Measurements from ENCODE around the gene OSBP. TPM values are rescaled to one million over a fixed set of nuclear protein-coding genes. Genes with fewer than 3 reads are reported as not detected.
A peak's percentile ranks its signal among the peaks of the same experiment; 100 is the strongest.

Gene OSBP
- total RNA-seq, 2 donors from 2014 or later = 41.2 to 44.3 TPM

GRCh38 chr11:59598961-59599360 lies 16.6 kb downstream of the OSBP start:
- Mint-ChIP-seq H3K27me3 (ENCODE audit: insufficient read depth) (no peaks in the 10 kb centered on the region), H3K4me3 (no peak overlapping the region), H3K36me3 (ENCODE audit: low read depth) (peaks cover 78% of the 10 kb centered on the region), H3K9me3 (no peaks in the 10 kb centered on the region), H3K4me1 (no peaks in the 10 kb centered on the region), H3K27ac (no peak overlapping the region)
- H3K4me1 ChIP-seq (ENCODE audit: control insufficient read depth, insufficient read depth, low read length) = no peaks in the 10 kb centered on the region
- no peak overlapping the region for H3K9ac ChIP-seq (ENCODE audit: extremely low read depth, low read length, poor library complexity, severe bottlenecking)
- peaks cover 88% of the 10 kb centered on the region for H3K36me3 ChIP-seq (ENCODE audit: control insufficient read depth, insufficient read depth, low read length)
- H3K4me3 ChIP-seq (ENCODE audit: low read length) = no peak overlapping the region
- no peak overlapping the region for H3K27ac ChIP-seq (ENCODE audit: low read depth, low read length)
- WGBS, 2 experiments (ENCODE audit: insufficient coverage in 1 of 2, insufficient read length in 1 of 2) = 100% methylated on average over 1 of the region's 1 CpG; no CpG with 5 or more reads in 1 of the 2 experiments
- TF ChIP-seq, protein P1, sequence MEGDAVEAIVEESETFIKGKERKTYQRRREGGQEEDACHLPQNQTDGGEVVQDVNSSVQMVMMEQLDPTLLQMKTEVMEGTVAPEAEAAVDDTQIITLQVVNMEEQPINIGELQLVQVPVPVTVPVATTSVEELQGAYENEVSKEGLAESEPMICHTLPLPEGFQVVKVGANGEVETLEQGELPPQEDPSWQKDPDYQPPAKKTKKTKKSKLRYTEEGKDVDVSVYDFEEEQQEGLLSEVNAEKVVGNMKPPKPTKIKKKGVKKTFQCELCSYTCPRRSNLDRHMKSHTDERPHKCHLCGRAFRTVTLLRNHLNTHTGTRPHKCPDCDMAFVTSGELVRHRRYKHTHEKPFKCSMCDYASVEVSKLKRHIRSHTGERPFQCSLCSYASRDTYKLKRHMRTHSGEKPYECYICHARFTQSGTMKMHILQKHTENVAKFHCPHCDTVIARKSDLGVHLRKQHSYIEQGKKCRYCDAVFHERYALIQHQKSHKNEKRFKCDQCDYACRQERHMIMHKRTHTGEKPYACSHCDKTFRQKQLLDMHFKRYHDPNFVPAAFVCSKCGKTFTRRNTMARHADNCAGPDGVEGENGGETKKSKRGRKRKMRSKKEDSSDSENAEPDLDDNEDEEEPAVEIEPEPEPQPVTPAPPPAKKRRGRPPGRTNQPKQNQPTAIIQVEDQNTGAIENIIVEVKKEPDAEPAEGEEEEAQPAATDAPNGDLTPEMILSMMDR (conservative IDR thresholded peaks at IDR 0.05) = no peak
- no peak for DNase-seq
- no peaks in the 10 kb centered on the region for H3K27me3 ChIP-seq (ENCODE audit: control insufficient read depth, insufficient read depth, low read length, poor library complexity, severe bottlenecking)
- H3K9me3 ChIP-seq (ENCODE audit: control insufficient read depth, low read length) = no peaks in the 10 kb centered on the region

DNA sequence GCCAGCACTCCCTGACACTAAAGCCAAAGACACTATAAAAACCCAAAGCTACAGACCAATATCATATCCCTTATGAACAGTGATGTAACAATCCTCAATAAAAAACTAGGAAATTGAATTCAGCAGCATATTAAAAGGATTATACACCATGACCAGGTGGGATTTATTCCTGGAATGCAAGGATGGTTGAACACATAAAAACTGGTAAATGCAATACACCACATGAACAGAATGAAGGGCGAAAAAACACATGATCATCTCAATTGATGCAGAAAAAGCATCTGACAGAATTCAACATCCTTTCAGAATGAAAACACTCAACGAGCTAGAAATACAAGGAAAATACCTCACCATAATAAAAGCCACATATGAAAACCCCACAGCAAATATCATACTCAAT lies 31.3 kb downstream of the OSBP start:
- 85 to 92% methylated on average over 2 of the region's 2 CpGs for WGBS, 2 experiments (ENCODE audit: insufficient coverage in 1 of 2, insufficient read length in 1 of 2)
- Mint-ChIP-seq H3K4me3 (no peak overlapping the region), H3K9me3 (peaks cover 25% of the 10 kb centered on the region), H3K4me1 (no peaks in the 10 kb centered on the region), H3K27ac (no peak overlapping the region), H3K36me3 (ENCODE audit: low read depth) (peaks cover 80% of the 10 kb centered on the region), H3K27me3 (ENCODE audit: insufficient read depth) (no peaks in the 10 kb centered on the region)
- Histone ChIP-seq H3K9me3 (ENCODE audit: control insufficient read depth, low read length) (peaks cover 31% of the 10 kb centered on the region), H3K4me1 (ENCODE audit: control insufficient read depth, insufficient read depth, low read length) (no peaks in the 10 kb centered on the region), H3K27me3 (ENCODE audit: control insufficient read depth, insufficient read depth, low read length, poor library complexity, severe bottlenecking) (no peaks in the 10 kb centered on the region), H3K36me3 (ENCODE audit: control insufficient read depth, insufficient read depth, low read length) (peaks cover 78% of the 10 kb centered on the region), H3K4me3 (ENCODE audit: low read length) (peak overlapping the region; percentile 63), H3K9ac (ENCODE audit: extremely low read depth, low read length, poor library complexity, severe bottlenecking) (no peak overlapping the region), H3K27ac (ENCODE audit: low read depth, low read length) (no peak overlapping the region)
- TF ChIP-seq, protein P1 (conservative IDR thresholded peaks at IDR 0.05) = no peak
- no peak for DNase-seq

GRCh38 chr11:59582006-59582405 lies 33.6 kb downstream of the OSBP start:
- peaks cover 84% of the 10 kb centered on the region for H3K36me3 ChIP-seq (ENCODE audit: control insufficient read depth, insufficient read depth, low read length)
- WGBS, 2 experiments (ENCODE audit: insufficient coverage in 1 of 2, insufficient read length in 1 of 2) = 83 to 95% methylated on average over 1 of the region's 1 CpG

More at GRCh38 chr11:59582006-59582405, 33.6 kb downstream of the OSBP start:
- TF ChIP-seq, protein P1 (conservative IDR thresholded peaks at IDR 0.05) = no peak
- Histone ChIP-seq H3K9ac (ENCODE audit: extremely low read depth, low read length, poor library complexity, severe bottlenecking) (no peak overlapping the region), H3K27ac (ENCODE audit: low read depth, low read length) (no peak overlapping the region), H3K4me1 (ENCODE audit: control insufficient read depth, insufficient read depth, low read length) (no peaks in the 10 kb centered on the region), H3K9me3 (ENCODE audit: control insufficient read depth, low read length) (peaks cover 25% of the 10 kb centered on the region), H3K27me3 (ENCODE audit: control insufficient read depth, insufficient read depth, low read length, poor library complexity, severe bottlenecking) (no peaks in the 10 kb centered on the region), H3K4me3 (ENCODE audit: low read length) (no peak overlapping the region)
- Mint-ChIP-seq H3K27ac (peak overlapping the region; percentile 11), H3K4me1 (no peaks in the 10 kb centered on the region), H3K27me3 (ENCODE audit: insufficient read depth) (no peaks in the 10 kb centered on the region), H3K4me3 (no peak overlapping the region), H3K9me3 (peaks cover 24% of the 10 kb centered on the region), H3K36me3 (ENCODE audit: low read depth) (peaks cover 82% of the 10 kb centered on the region)
- no peak for DNase-seq
